ENCODE measurements around the gene CASS4. TPM values are rescaled to one million over a fixed set of nuclear protein-coding genes. Genes with fewer than 3 reads are reported as not detected.

The CASS4 gene
- polyA plus RNA-seq, 1 donor (not counting 4 experiments of a cell fraction or from before 2014, with no cell fraction given) = 0.01 TPM

DNA sequence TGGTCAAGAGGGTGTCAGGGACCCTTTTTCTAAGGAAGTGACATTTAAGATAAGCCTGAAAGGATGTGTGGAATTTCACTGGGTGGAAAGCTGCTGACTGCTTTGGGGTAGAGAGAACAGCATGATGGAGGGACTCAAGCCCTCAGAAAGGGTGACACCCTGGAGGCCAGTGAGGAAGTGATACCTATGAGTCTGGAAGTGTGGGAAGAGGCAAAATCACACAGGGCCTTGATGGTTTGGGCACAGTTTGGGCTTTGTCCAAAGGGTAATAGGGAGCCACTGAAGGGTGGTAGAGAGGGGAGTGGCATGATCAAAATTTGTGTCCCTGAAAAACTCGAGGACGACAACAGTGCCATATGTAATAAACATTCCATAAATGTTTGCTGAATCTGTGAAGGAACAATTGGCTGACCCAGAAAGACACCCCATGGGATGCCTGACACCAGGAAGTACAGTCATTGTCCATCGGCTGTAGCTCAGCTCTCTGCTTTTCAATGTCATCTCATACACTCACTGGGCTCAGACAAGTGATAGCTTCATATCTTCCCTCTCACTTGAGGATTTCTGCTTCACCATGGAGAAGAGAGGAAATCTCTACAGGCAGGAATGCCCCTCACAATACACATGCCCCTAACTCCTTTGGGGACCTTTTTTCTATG lies 21.3 kb downstream of the CASS4 start:
- Histone ChIP-seq H3K27me3 (ENCODE audit: control insufficient read depth, extremely low read depth, insufficient read depth, low read length) (no peaks in the 10 kb centered on the region), H4K20me1 (ENCODE audit: control insufficient read depth, extremely low read depth, insufficient read depth, low read length) (no peaks in the 10 kb centered on the region), H3K27ac (ENCODE audit: control insufficient read depth, insufficient read depth, low read length) (no peak overlapping the region), H3K79me2 (ENCODE audit: control insufficient read depth, insufficient read depth, low read length) (no peaks in the 10 kb centered on the region), H2AFZ (ENCODE audit: control insufficient read depth, low read length) (no peak overlapping the region), H3K9me3 (ENCODE audit: control insufficient read depth, low read depth, low read length) (no peaks in the 10 kb centered on the region), H3K4me1 (ENCODE audit: control insufficient read depth, extremely low read depth, insufficient read depth, low read length) (peaks cover 11% of the 10 kb centered on the region), H3K9me1 (ENCODE audit: control insufficient read depth, extremely low read depth, insufficient read depth, low read length) (no peaks in the 10 kb centered on the region), H3K4me3 (ENCODE audit: control insufficient read depth in 2 of 3, extremely low read depth in 1 of 3, insufficient read depth in 2 of 3, low read depth in 1 of 3, low read length in 3 of 3) (no peak overlapping the region), H3K36me3 (ENCODE audit: control insufficient read depth in 2 of 2, extremely low read depth in 1 of 2, insufficient read depth in 2 of 2, low read length in 2 of 2) (no peaks in the 10 kb centered on the region), H3K9ac (ENCODE audit: control insufficient read depth, extremely low read depth, insufficient read depth, low read length) (no peak overlapping the region), H3K4me2 (ENCODE audit: control insufficient read depth, extremely low read depth, insufficient read depth, low read depth, low read length) (no peak overlapping the region)
- no peak for FAIRE-seq
- DNase-seq (ENCODE audit: low read depth, low spot score) = no peak
- dilution Hi-C loops (cut with MboI; ENCODE audit: extremely low pct_ligation_motif_present, low sequenced_read_pairs) = no loop called here
- TF ChIP-seq, protein P1, sequence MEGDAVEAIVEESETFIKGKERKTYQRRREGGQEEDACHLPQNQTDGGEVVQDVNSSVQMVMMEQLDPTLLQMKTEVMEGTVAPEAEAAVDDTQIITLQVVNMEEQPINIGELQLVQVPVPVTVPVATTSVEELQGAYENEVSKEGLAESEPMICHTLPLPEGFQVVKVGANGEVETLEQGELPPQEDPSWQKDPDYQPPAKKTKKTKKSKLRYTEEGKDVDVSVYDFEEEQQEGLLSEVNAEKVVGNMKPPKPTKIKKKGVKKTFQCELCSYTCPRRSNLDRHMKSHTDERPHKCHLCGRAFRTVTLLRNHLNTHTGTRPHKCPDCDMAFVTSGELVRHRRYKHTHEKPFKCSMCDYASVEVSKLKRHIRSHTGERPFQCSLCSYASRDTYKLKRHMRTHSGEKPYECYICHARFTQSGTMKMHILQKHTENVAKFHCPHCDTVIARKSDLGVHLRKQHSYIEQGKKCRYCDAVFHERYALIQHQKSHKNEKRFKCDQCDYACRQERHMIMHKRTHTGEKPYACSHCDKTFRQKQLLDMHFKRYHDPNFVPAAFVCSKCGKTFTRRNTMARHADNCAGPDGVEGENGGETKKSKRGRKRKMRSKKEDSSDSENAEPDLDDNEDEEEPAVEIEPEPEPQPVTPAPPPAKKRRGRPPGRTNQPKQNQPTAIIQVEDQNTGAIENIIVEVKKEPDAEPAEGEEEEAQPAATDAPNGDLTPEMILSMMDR (optimal IDR thresholded peaks at IDR 0.05 in 1 of 3, IDR thresholded peaks at IDR 0.05 in 1 of 3, conservative IDR thresholded peaks at IDR 0.05 in 1 of 3; ENCODE audit: extremely low read depth in 1 of 3, insufficient read depth in 2 of 3, low read length in 3 of 3) = no peak
- TF ChIP-seq EZH2 (IDR thresholded peaks at IDR 0.05; ENCODE audit: low read length) = no peak

DNA sequence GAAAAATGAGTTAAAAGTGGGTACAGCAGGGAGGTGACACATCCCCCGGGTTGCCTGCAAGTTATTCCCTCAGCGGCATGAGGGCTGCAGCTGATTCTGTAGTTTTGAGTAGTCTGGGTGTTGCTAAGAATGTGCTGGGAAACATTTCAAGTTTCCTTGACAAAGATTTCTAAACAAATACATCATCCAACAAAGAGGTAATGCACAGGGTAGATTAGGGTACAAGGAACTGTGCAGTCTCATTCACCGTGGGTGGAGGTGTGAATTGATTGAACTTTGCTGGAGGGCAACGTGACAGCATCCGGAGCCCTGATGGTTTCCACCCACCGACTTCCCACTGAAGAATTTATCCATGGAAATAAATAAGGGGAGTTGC lies 21.8 kb downstream of the CASS4 start:
- H3K9ac ChIP-seq (ENCODE audit: control insufficient read depth, extremely low read depth, insufficient read depth, low read length) = no peak overlapping the region

More for the DNA sequence above, 21.8 kb downstream of the CASS4 start:
- no peak for DNase-seq (ENCODE audit: low read depth, low spot score)
- Histone ChIP-seq H3K9me3 (ENCODE audit: control insufficient read depth, low read depth, low read length) (no peaks in the 10 kb centered on the region), H3K4me1 (ENCODE audit: control insufficient read depth, extremely low read depth, insufficient read depth, low read length) (peaks cover 6% of the 10 kb centered on the region), H2AFZ (ENCODE audit: control insufficient read depth, low read length) (no peak overlapping the region), H3K79me2 (ENCODE audit: control insufficient read depth, insufficient read depth, low read length) (no peaks in the 10 kb centered on the region), H3K4me3 (ENCODE audit: control insufficient read depth in 2 of 3, extremely low read depth in 1 of 3, insufficient read depth in 2 of 3, low read depth in 1 of 3, low read length in 3 of 3) (no peak overlapping the region), H3K4me2 (ENCODE audit: control insufficient read depth, extremely low read depth, insufficient read depth, low read depth, low read length) (no peak overlapping the region), H3K9me1 (ENCODE audit: control insufficient read depth, extremely low read depth, insufficient read depth, low read length) (no peaks in the 10 kb centered on the region), H3K27me3 (ENCODE audit: control insufficient read depth, extremely low read depth, insufficient read depth, low read length) (no peaks in the 10 kb centered on the region), H3K27ac (ENCODE audit: control insufficient read depth, insufficient read depth, low read length) (no peak overlapping the region), H3K36me3 (ENCODE audit: control insufficient read depth in 2 of 2, extremely low read depth in 1 of 2, insufficient read depth in 2 of 2, low read length in 2 of 2) (no peaks in the 10 kb centered on the region), H4K20me1 (ENCODE audit: control insufficient read depth, extremely low read depth, insufficient read depth, low read length) (no peaks in the 10 kb centered on the region)
- dilution Hi-C loops (cut with MboI; ENCODE audit: extremely low pct_ligation_motif_present, low sequenced_read_pairs) = no loop called here
- FAIRE-seq = no peak
- no peak for TF ChIP-seq EZH2 (IDR thresholded peaks at IDR 0.05; ENCODE audit: low read length)
- TF ChIP-seq, protein P1 (optimal IDR thresholded peaks at IDR 0.05 in 1 of 3, IDR thresholded peaks at IDR 0.05 in 1 of 3, conservative IDR thresholded peaks at IDR 0.05 in 1 of 3; ENCODE audit: extremely low read depth in 1 of 3, insufficient read depth in 2 of 3, low read length in 3 of 3) = no peak

All from keratinocyte (primary cell).